ENCODE measurements around the gene KIF16B.

Gene KIF16B

GRCh38 chr20:16381444-16381843, 191.8 kb downstream of the KIF16B start:
- no peak for TF ChIP-seq CTCF (IDR thresholded peaks at IDR 0.05; ENCODE audit: insufficient read depth, missing control alignments)
- no peak for DNase-seq (ENCODE audit: insufficient read length, low spot score)
- FAIRE-seq: no peak

- DNase-seq (ENCODE audit: insufficient read length, low spot score) (no peak), FAIRE-seq (no peak)
- TF ChIP-seq CTCF (IDR thresholded peaks at IDR 0.05; ENCODE audit: insufficient read depth, missing control alignments): no peak
Measured at GRCh38 chr20:16378712-16379370, 194.4 kb downstream of the KIF16B start.

DNA sequence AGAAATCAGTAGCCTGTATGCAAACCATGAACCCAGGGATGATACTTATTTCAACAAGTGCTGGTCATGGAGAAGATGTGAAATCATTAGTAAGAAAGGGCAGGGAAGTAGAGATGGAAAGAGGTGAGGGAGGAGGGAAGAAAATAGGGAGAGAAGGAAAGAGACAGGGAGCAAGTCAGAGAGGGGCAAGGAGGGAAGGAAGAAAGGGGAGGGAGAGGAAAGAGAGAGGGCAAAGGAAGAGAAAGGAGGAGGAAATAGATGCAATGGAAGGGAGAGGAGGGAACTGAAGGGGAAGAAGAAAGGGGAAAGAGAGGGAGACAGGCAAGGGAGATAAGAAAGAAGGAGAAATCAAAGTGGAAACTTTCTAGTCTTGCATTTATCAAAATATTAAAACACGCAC, 195.1 kb downstream of the KIF16B start:
- DNase-seq (ENCODE audit: insufficient read length, low spot score) (no peak), FAIRE-seq (no peak)
- TF ChIP-seq CTCF (IDR thresholded peaks at IDR 0.05; ENCODE audit: insufficient read depth, missing control alignments): no peak

DNA sequence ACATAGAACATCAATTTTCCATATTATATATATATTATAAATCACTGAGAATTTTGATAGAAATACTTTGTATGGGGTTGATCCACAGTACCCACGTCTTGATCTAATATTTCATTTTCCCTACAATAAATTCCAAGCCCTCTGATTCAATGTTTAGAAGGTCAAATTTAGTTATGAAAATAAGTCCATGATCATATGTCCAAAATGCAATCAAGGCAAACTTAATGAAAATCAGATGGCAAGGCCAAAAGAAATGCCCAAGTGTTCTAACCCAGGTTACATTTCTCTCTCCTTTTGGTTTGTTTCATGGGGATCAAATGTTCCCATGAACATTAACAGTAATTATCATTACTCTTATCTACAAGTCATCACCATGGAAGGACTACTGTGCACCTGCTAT, 203.8 kb downstream of the KIF16B start:
- DNase-seq (ENCODE audit: insufficient read length, low spot score) (no peak), FAIRE-seq (no peak)
- no peak for TF ChIP-seq CTCF (IDR thresholded peaks at IDR 0.05; ENCODE audit: insufficient read depth, missing control alignments)

GRCh38 chr20:16368645-16369292, 204.5 kb downstream of the KIF16B start:
- TF ChIP-seq CTCF (IDR thresholded peaks at IDR 0.05; ENCODE audit: insufficient read depth, missing control alignments): no peak
- no peak for FAIRE-seq
- no peak for DNase-seq (ENCODE audit: insufficient read length, low spot score)

DNA sequence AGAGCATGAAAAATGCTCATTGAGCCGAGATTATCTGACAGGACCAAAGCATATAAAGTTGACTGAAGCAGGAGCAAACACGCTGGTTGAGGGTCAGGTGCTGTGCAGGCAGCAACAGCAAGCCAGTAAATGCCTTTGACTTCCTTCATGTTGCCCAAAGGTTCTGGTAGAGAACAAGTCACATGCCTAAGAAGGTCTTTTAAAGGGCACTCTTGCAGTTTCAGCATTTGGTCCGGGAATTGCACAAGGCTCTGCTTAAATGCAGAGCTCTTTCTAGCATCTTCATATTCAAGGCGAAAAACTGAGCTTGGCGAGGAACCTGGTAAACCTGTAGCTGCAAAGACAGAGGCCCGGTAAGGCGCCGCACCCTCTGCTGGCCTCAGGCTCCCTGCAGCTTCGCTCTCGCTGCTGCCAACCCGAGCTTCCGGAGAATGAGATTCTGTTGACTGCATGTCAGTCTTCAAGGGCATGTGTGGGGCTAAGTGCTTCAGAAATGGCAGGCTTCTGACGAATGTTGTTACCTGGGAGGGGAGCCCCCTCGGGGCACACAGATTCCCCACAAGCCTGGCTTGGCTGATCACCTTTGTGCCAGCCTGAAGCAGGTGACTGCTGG, 205.2 kb downstream of the KIF16B start:
- TF ChIP-seq CTCF (IDR thresholded peaks at IDR 0.05; ENCODE audit: insufficient read depth, missing control alignments): no peak
- DNase-seq (ENCODE audit: insufficient read length, low spot score): no peak
- FAIRE-seq: no peak

- TF ChIP-seq CTCF (IDR thresholded peaks at IDR 0.05; ENCODE audit: insufficient read depth, missing control alignments): no peak
- no peak for FAIRE-seq
- no peak for DNase-seq (ENCODE audit: insufficient read length, low spot score)
Measured at GRCh38 chr20:16366529-16366928, 206.7 kb downstream of the KIF16B start.
